GM18499 (cell line): Measurements from ENCODE around the gene NACC2.

Experiments used
- ATAC-seq: cut with Tn5 transposase; IDR thresholded peaks from one replicate; pipeline ENCODE4 v1.9.1; 2021; ENCODE audit warnings: moderate number of reproducible peaks; ENCODE audit not compliant: insufficient read depth, unreplicated experiment

The NACC2 gene

GRCh38 chr9:136131629-136132511 lies 36.8 kb upstream of the NACC2 start:
- no peak for ATAC-seq

- ATAC-seq, result no peak
Measured at GRCh38 chr9:136129176-136129575, 34.1 kb upstream of the NACC2 start.

GRCh38 chr9:136128436-136128835 lies 33.3 kb upstream of the NACC2 start:
- no peak for ATAC-seq

GRCh38 chr9:136127313-136127712 lies 32.2 kb upstream of the NACC2 start:
- ATAC-seq, result no peak

GRCh38 chr9:136124976-136125692 lies 30.0 kb upstream of the NACC2 start:
- ATAC-seq, result no peak

GRCh38 chr9:136122425-136123383 lies 27.6 kb upstream of the NACC2 start:
- no peak for ATAC-seq

GRCh38 chr9:136121801-136122200 lies 26.7 kb upstream of the NACC2 start:
- ATAC-seq, result no peak

GRCh38 chr9:136120438-136120844 lies 25.4 kb upstream of the NACC2 start:
- no peak for ATAC-seq

GRCh38 chr9:136119883-136120393 lies 24.8 kb upstream of the NACC2 start:
- no peak for ATAC-seq

GRCh38 chr9:136119061-136119882 lies 24.2 kb upstream of the NACC2 start:
- peak; percentile 5 for ATAC-seq

- peak; percentile 38 for ATAC-seq
Measured at GRCh38 chr9:136118320-136119060, 23.4 kb upstream of the NACC2 start, which contains the start of gene TMEM250. TMEM250 (minus strand) TSS chr9:136118875; CDS start chr9:136116900, 1,975 bp downstream.

GRCh38 chr9:136117916-136118319 lies 22.8 kb upstream of the NACC2 start:
- ATAC-seq, result no peak

- no peak for ATAC-seq
Measured at GRCh38 chr9:136117291-136117915, 22.3 kb upstream of the NACC2 start.

- ATAC-seq, result no peak
Measured at GRCh38 chr9:136116360-136117098, 21.4 kb upstream of the NACC2 start.

GRCh38 chr9:136115641-136116359 lies 20.7 kb upstream of the NACC2 start:
- no peak for ATAC-seq

- ATAC-seq, result no peak
Measured at GRCh38 chr9:136115206-136115605, 20.1 kb upstream of the NACC2 start.

- no peak for ATAC-seq
Measured at GRCh38 chr9:136114610-136115009, 19.5 kb upstream of the NACC2 start.
